ENCODE results near the gene NT5M. TPM values are rescaled to one million over a fixed set of nuclear protein-coding genes. Genes with fewer than 3 reads are reported as not detected.

The NT5M gene
- total RNA-seq, 1 experiment from 2014 or later, result 10.2 TPM

GRCh38 chr17:17304521-17304985, 1.4 kb downstream of the NT5M start:
- TF ChIP-seq YY1 (IDR thresholded peaks at IDR 0.05; ENCODE audit: extremely low read depth, insufficient replicate concordance, low read depth, low read length) (no peak), CBX3 (IDR thresholded peaks at IDR 0.05; ENCODE audit: low read depth) (no peak), CEBPB (IDR thresholded peaks at IDR 0.05; ENCODE audit: low read depth) (no peak), ZFX (IDR thresholded peaks at IDR 0.05) (no peak), POLR2AphosphoS5 (IDR thresholded peaks at IDR 0.05; ENCODE audit: low read depth, low read length) (no peak), ELF1 (IDR thresholded peaks at IDR 0.05; ENCODE audit: borderline replicate concordance, low read depth) (no peak), EZH2phosphoT487 (IDR thresholded peaks at IDR 0.05; ENCODE audit: borderline replicate concordance) (no peak), JUND (IDR thresholded peaks at IDR 0.05) (no peak), SP1 (IDR thresholded peaks at IDR 0.05; ENCODE audit: low read depth) (no peak), TCF7L2 (IDR thresholded peaks at IDR 0.05; ENCODE audit: borderline replicate concordance, extremely low read depth, insufficient read depth, insufficient read length) (no peak), MAX (IDR thresholded peaks at IDR 0.05) (no peak), ZNF274 (IDR thresholded peaks at IDR 0.05; ENCODE audit: low read depth, low read length) (no peak), RAD21 (IDR thresholded peaks at IDR 0.05; ENCODE audit: low read depth) (no peak), CTCF (IDR thresholded peaks at IDR 0.05 in 2 of 3, conservative IDR thresholded peaks at IDR 0.05 in 1 of 3; ENCODE audit: borderline replicate concordance in 1 of 3, insufficient read depth in 1 of 3, low read depth in 2 of 3, low read length in 2 of 3) (no peak), SRF (IDR thresholded peaks at IDR 0.05; ENCODE audit: low read depth) (no peak), ATF3 (IDR thresholded peaks at IDR 0.05) (no peak), SIN3A (IDR thresholded peaks at IDR 0.05; ENCODE audit: low read depth) (no peak)
- ChIA-PET POLR2A (no interaction called here), CTCF (no interaction called here), RAD21 (ENCODE audit: low non-redundant PET in 1 of 2, low total read pairs in 2 of 2, uncharacterized antibody in 2 of 2, unreplicated experiment in 2 of 2) (interaction anchor here in 1 of 2 experiments (0.5 kb wide), 1 partner anchor 341 kb away, joined by 3 read pairs; no protein-coding TSS in a partner anchor)
- H3K36me3 ChIP-seq (ENCODE audit: control insufficient read depth in 1 of 2, insufficient read depth in 2 of 2, low read length in 2 of 2), result no peaks in the 10 kb centered on the region
- H3K79me2 ChIP-seq (ENCODE audit: insufficient read depth, low read length), result peaks cover 7% of the 10 kb centered on the region; the same call in 1 of the 2 replicates
- peak overlapping the region; percentile 91 for H3K4me2 ChIP-seq (ENCODE audit: low read length)
- DNase-seq (ENCODE audit: low read depth, low spot score) (no peak), ATAC-seq (no peak)
- H2AFZ ChIP-seq (ENCODE audit: low read depth, low read length, poor library complexity, severe bottlenecking), result no peak overlapping the region
- peak overlapping the region; percentile 54 to 75; a peak in 3 of 4 replicates for H3K4me3 ChIP-seq (replicated peaks in 1 of 2; ENCODE audit: low read depth in 1 of 2, low read length in 2 of 2)
- H3K27ac ChIP-seq (ENCODE audit: low read depth, low read length), result no peak overlapping the region
- H3K9me2 ChIP-seq (ENCODE audit: insufficient read depth), result no peaks in the 10 kb centered on the region
- H3K4me1 ChIP-seq (ENCODE audit: control insufficient read depth in 1 of 2, insufficient read depth in 2 of 2, low read length in 2 of 2), result peaks cover 5 to 22% of the 10 kb centered on the region in 2 experiments
- H3K9me3 ChIP-seq (ENCODE audit: control insufficient read depth in 1 of 2, insufficient read depth in 1 of 2, low read depth in 1 of 2, low read length in 2 of 2), result no peaks in the 10 kb centered on the region
- peak overlapping the region; percentile 72; the same call in 1 of the 2 replicates for H3K9ac ChIP-seq (ENCODE audit: low read length)
- intact Hi-C loops (cut with micrococcal nuclease), result no loop called here
- no TSS peak for BruUV-seq (replicated peaks)
- H4K20me1 ChIP-seq (ENCODE audit: insufficient read depth), result no peaks in the 10 kb centered on the region
- H3K27me3 ChIP-seq (ENCODE audit: insufficient read depth, low read length), result no peaks in the 10 kb centered on the region
